K562 (cell line): Measurements from ENCODE around the gene MPV17L2. TPM values are rescaled to one million over a fixed set of nuclear protein-coding genes. Genes with fewer than 3 reads are reported as not detected.
A peak's percentile ranks its signal among the peaks of the same experiment; 100 is the strongest.

Source experiments
- ATAC-seq: fragments of 200-7000 bp; cut with Tn5 transposase; 3 replicates; pipeline ENCODE4 v1.9.1; 2020; ENCODE audit warnings: moderate library complexity
- BruUV-seq: library from RNA; stranded (reverse); fragments of 400-500 nt; replicated peaks from 2 replicates; lab custom pipeline; 2021; lab: Mats Ljungman, UMichigan
- CTCF ChIA-PET: fragments of 300-600 bp; formaldehyde crosslinking; extraction: SDS; loops from one replicate; lab custom pipeline; 2021; ENCODE audit warnings: low intra/inter-chr PET ratio; lab: Yijun Ruan, JAX
- POLR2A ChIA-PET: fragments of 300-600, 350-650 bp; sonication (Branson Sonifier 250); formaldehyde crosslinking; extraction: SDS; loops from one replicate; lab custom pipeline; 2021; ENCODE audit warnings: antibody characterized with exemption, inconsistent platforms; lab: Yijun Ruan, JAX
- DNase-seq, 4 experiments: peaks; one replicate each; pipeline versions ENCODE4 v3.0.0 to v3.0.0-alpha.2; 2011 to 2018; ENCODE audit warnings: low spot score in 3 of 4, mixed read lengths in 3 of 4; ENCODE audit errors: extremely low read depth in 1 of 4
- FAIRE-seq: peaks from 2 replicates; lab custom pipeline; 2011; peaks lifted over from hg19 to GRCh38; lab: Jason Lieb, UNC
- H2AFZ ChIP-seq: 2 replicates; pipeline ENCODE4 v1.6.0; 2011; ENCODE audit warnings: low read depth, low read length, control low read depth, inconsistent platforms
- H3K27ac ChIP-seq: fragments of 200-600 bp; 3 replicates; pipeline ENCODE4 v1.8.0; 2011; ENCODE audit warnings: low read depth, mild to moderate bottlenecking, control low read depth, inconsistent platforms, low read length, moderate library complexity, mixed read lengths; ENCODE audit errors: extremely low read depth
- H3K27me3 ChIP-seq, 2 experiments: fragments of 300-600 bp in 1 of 2; 2 replicates in 1 of 2; 3 replicates in 1 of 2; pipeline versions ENCODE4 v1.6.0 to v1.8.0; 2011; ENCODE audit warnings: inconsistent platforms in 2 of 2, low read length in 2 of 2, mild to moderate bottlenecking in 1 of 2, mixed read lengths in 1 of 2, moderate library complexity in 1 of 2; ENCODE audit not compliant: control insufficient read depth in 2 of 2, insufficient read depth in 2 of 2
- H3K36me3 ChIP-seq: fragments of 300-600 bp; 3 replicates; pipeline ENCODE4 v1.8.0; 2011; ENCODE audit warnings: mild to moderate bottlenecking, low read length, inconsistent platforms; ENCODE audit not compliant: control insufficient read depth, insufficient read depth
- H3K4me1 ChIP-seq, 2 experiments: fragments of 200-600 bp in 1 of 2; replicated peaks in 1 of 2; 2 replicates in 1 of 2; 3 replicates in 1 of 2; pipeline versions ENCODE4 v1.5.1 to v1.8.0; 2011; ENCODE audit warnings: inconsistent platforms in 2 of 2, low read length in 2 of 2, mild to moderate bottlenecking in 1 of 2, mixed read lengths in 1 of 2, moderate library complexity in 1 of 2; ENCODE audit not compliant: control insufficient read depth in 2 of 2, insufficient read depth in 2 of 2
- H3K4me2 ChIP-seq: 2 replicates; pipeline ENCODE4 v1.6.1; 2011; ENCODE audit warnings: low read length, control low read depth, inconsistent platforms, mixed read lengths; ENCODE audit not compliant: insufficient read depth
- H3K4me3 ChIP-seq: fragments of 200-600 bp; sonication (generic), shearing (Covaris generic); 2 replicates; pipeline ENCODE4 v1.5.1; 2016; ENCODE audit warnings: control low read depth, inconsistent platforms
- H3K79me2 ChIP-seq: fragments of 200-600 bp; 3 replicates; pipeline ENCODE4 v1.8.0; 2011; ENCODE audit warnings: low read length, inconsistent platforms; ENCODE audit not compliant: control insufficient read depth, insufficient read depth
- H3K9ac ChIP-seq, 2 experiments: 2 replicates each; pipeline versions ENCODE4 v1.6.0 to v1.6.1; 2011; ENCODE audit warnings: low read depth in 2 of 2, low read length in 2 of 2, control low read depth in 1 of 2, inconsistent platforms in 1 of 2, mild to moderate bottlenecking in 1 of 2, mixed read lengths in 1 of 2; ENCODE audit not compliant: insufficient read depth in 1 of 2
- H3K9me1 ChIP-seq: one replicate; pipeline ENCODE4 v1.6.0; 2011; ENCODE audit warnings: inconsistent platforms, mild to moderate bottlenecking, low read length, moderate library complexity; ENCODE audit not compliant: control insufficient read depth, insufficient read depth
- H3K9me3 ChIP-seq: replicated peaks from 2 replicates; pipeline ENCODE4 v1.5.1; 2011; ENCODE audit warnings: low read depth, low read length, inconsistent platforms; ENCODE audit not compliant: control insufficient read depth, insufficient read depth
- H4K20me1 ChIP-seq: replicated peaks from 2 replicates; pipeline ENCODE4 v1.6.1; 2011; ENCODE audit warnings: low read length, inconsistent platforms, mixed read lengths; ENCODE audit not compliant: control insufficient read depth, insufficient read depth
- CTCF ChIP-seq, 3 experiments: IDR thresholded peaks in 2 of 3; conservative IDR thresholded peaks in 1 of 3; 2 replicates each; pipeline ENCODE4 v1.5.1; 2011 to 2012; ENCODE audit warnings: low read length in 3 of 3, mild to moderate bottlenecking in 3 of 3, control low read depth in 2 of 3, improper control_type of control experiment in 1 of 3, inconsistent platforms in 1 of 3, low read depth in 1 of 3, mixed read lengths in 1 of 3, moderate library complexity in 1 of 3; ENCODE audit not compliant: insufficient read depth in 2 of 3
- CTCFL ChIP-seq: IDR thresholded peaks from 2 replicates; pipeline ENCODE4 v1.6.1; 2011; ENCODE audit warnings: borderline replicate concordance, low read depth, mild to moderate bottlenecking, moderate library complexity, low read length; ENCODE audit not compliant: insufficient read depth, poor library complexity, severe bottlenecking
- DLX4 ChIP-seq: fragments of 250-450 bp; sonication (Bioruptor Pico); IDR thresholded peaks from 2 replicates; pipeline ENCODE4 v1.6.1; 2021; ENCODE audit warnings: mild to moderate bottlenecking
- SIRT6 ChIP-seq: IDR thresholded peaks from one replicate; pipeline ENCODE4 v1.6.1; 2012; ENCODE audit warnings: low read depth, mild to moderate bottlenecking, control low read depth, inconsistent platforms, low read length, moderate library complexity
- ZFP36 ChIP-seq: fragments of 150-350 bp; IDR thresholded peaks from 2 replicates; pipeline ENCODE4 v1.6.1; 2018; ENCODE audit warnings: low read length, low read depth; ENCODE audit not compliant: partially characterized antibody
- WGBS: fragments of 100-300 bp; shearing (Covaris generic); methylation state at CpG from one replicate; pipeline ENCODE4 v1.1.6; 2016; ENCODE audit warnings: low coverage, mixed read lengths; ENCODE audit not compliant: insufficient coverage; ENCODE audit errors: missing lambda C conversion rate; 5-methylcytosine and 5-hydroxymethylcytosine counted together
- in situ Hi-C: fragments of 300-500 bp; cut with MboI; formaldehyde crosslinking; loops from 4 replicates; pipeline ENCODE4 v1.15.0; 2018; ENCODE audit warnings: inconsistent platforms, mixed read lengths
- intact Hi-C: fragments of 100-400 bp; cut with micrococcal nuclease; formaldehyde crosslinking; loops from 2 replicates; pipeline ENCODE4 v1.14.2; 2022
- polyA plus RNA-seq, 8 experiments: library from polyadenylated mRNA; depleted of rRNA in 4 of 8; stranded (reverse) in 5 of 8; unstranded in 3 of 8; fragments of >200 nt; fragmentation: Nextera tagmentation in 2 of 8; fragmentation: Illumina TruSeq in 1 of 8; extraction: Ambion mirVana in 2 of 8; extraction: Trizol in 1 of 8; gene quantifications; 2 replicates each; pipeline versions ENCODE4 v1.2.1 to v1.2.3, GENCODE V29; 2011 to 2014; ENCODE audit warnings: inconsistent platforms in 1 of 8, missing spikeins in 1 of 8
- total RNA-seq, 7 experiments: library from RNA; depleted of rRNA in 6 of 7; stranded (reverse); fragments of >200 nt in 6 of 7; fragmentation: Illumina TruSeq in 2 of 7; extraction: Trizol in 2 of 7; gene quantifications; 2 replicates each; pipeline versions ENCODE4 v1.2.1 to v1.2.3, GENCODE V29; 2011 to 2021; ENCODE audit warnings: low replicate concordance in 1 of 7

Gene MPV17L2
- total and polyA plus RNA-seq, 9 of the 15 experiments (the other 6 are each of a cell fraction or from before 2014, with no cell fraction given), result 10.6 to 60.2 (median 28.5) TPM

- ATAC-seq (peak; percentile 94), FAIRE-seq (peak; percentile 89), DNase-seq (peak; percentile 67 to 84 (median 80))
- in situ Hi-C loops, result loop anchor here (10.0 kb wide), 1 partner anchor 163 kb away; the partner anchor contains the start of gene ARRDC2
- H3K27ac ChIP-seq, result no peak overlapping the region
- 0 out of 2 replicates have a peak, but pooled peaks cover 4% of the 10 kb centered on the region for H4K20me1 ChIP-seq
- H3K4me3 ChIP-seq, result no peak overlapping the region
- WGBS, result 64% methylated on average over 14 of the region's 14 CpGs
- H3K9me3 ChIP-seq, result no peaks in the 10 kb centered on the region
- no peak overlapping the region for H3K4me2 ChIP-seq
- H3K36me3 ChIP-seq, result peaks cover 64% of the 10 kb centered on the region; the same call in 2 of the 3 replicates
- no peak overlapping the region for H2AFZ ChIP-seq
- CTCF ChIA-PET, result interaction anchor here (0.6 to 2.2 kb wide), 5 partner anchors 11 to 161 kb away, joined by 3 to 13 read pairs (median 3); no protein-coding TSS in a partner anchor
- no peaks in the 10 kb centered on the region for H3K9me1 ChIP-seq
- no TSS peak for BruUV-seq
- peaks cover 4 to 13% of the 10 kb centered on the region in 2 experiments; a peak in 4 of 5 replicates for H3K4me1 ChIP-seq
- H3K9ac ChIP-seq, result no peak overlapping the region
- intact Hi-C loops, result loop anchor here (1.0 to 10.0 kb wide), 2 partner anchors 55 to 163 kb away; partner anchors contain the start of gene ARRDC2
- POLR2A ChIA-PET, result interaction anchor here (0.6 to 1.0 kb wide), 4 partner anchors 17 to 1556 kb away, joined by 3 to 5 read pairs (median 3); no protein-coding TSS in a partner anchor
- H3K27me3 ChIP-seq, result no peaks in the 10 kb centered on the region
- no peaks in the 10 kb centered on the region for H3K79me2 ChIP-seq
- TF ChIP-seq SIRT6 (no peak), DLX4 (CRISPR knock-in tag) (no peak), ZFP36 (peak; percentile 90), CTCFL (peak; percentile 19), CTCF (IDR thresholded peaks at IDR 0.05 in 2 of 3, conservative IDR thresholded peaks at IDR 0.05 in 1 of 3; ENCODE audit: insufficient read depth in 2 of 3, low read depth in 1 of 3, low read length in 3 of 3) (peak; percentile 84 to 87 (median 85))
These were observed 24.9 kb upstream of the MPV17L2 start for GRCh38 chr19:18167975-18168645.
